ENCODE results near the gene ZBTB22. TPM values are rescaled to one million over a fixed set of nuclear protein-coding genes. Genes with fewer than 3 reads are reported as not detected.

The ZBTB22 gene
- total RNA-seq, 1 experiment from 2014 or later = 11.7 TPM

GRCh38 chr6:33271468-33272274 lies 45.9 kb downstream of the ZBTB22 start, which contains the start of the genes RPS18 and VPS52:
Gene RPS18, plus strand, starts transcription at chr6:33272075. Its CDS starts 45 bp downstream, at chr6:33272120.
Gene VPS52, minus strand, starts transcription at chr6:33271876. Its CDS starts 201 bp downstream, at chr6:33271675.
- intact Hi-C loops (cut with micrococcal nuclease) = no loop called here
- TSS peak; percentile 85 for BruUV-seq (replicated peaks)
- Histone ChIP-seq H3K4me1 (ENCODE audit: control insufficient read depth in 1 of 2, insufficient read depth in 2 of 2, low read length in 2 of 2) (peaks cover 32 to 47% of the 10 kb centered on the region in 2 experiments), H3K27me3 (ENCODE audit: insufficient read depth, low read length) (no peaks in the 10 kb centered on the region), H3K79me2 (ENCODE audit: insufficient read depth, low read length) (peaks cover 63% of the 10 kb centered on the region), H3K36me3 (ENCODE audit: control insufficient read depth in 1 of 2, insufficient read depth in 2 of 2, low read length in 2 of 2) (peaks cover 32 to 61% of the 10 kb centered on the region in 2 experiments), H3K9me3 (ENCODE audit: control insufficient read depth in 1 of 2, insufficient read depth in 1 of 2, low read depth in 1 of 2, low read length in 2 of 2) (no peaks in the 10 kb centered on the region), H3K9me2 (ENCODE audit: insufficient read depth) (no peaks in the 10 kb centered on the region), H4K20me1 (ENCODE audit: insufficient read depth) (peaks cover 22% of the 10 kb centered on the region), H3K9ac (ENCODE audit: low read length) (peak within 1 kb of the TSS; percentile 98), H2AFZ (ENCODE audit: low read depth, low read length, poor library complexity, severe bottlenecking) (peak within 1 kb of the TSS; percentile 85), H3K4me2 (ENCODE audit: low read length) (peak within 1 kb of the TSS; percentile 86), H3K4me3 (replicated peaks in 1 of 2; ENCODE audit: low read depth in 1 of 2, low read length in 2 of 2) (peak within 1 kb of the TSS; percentile 75 to 99), H3K27ac (ENCODE audit: low read depth, low read length) (peak within 1 kb of the TSS; percentile 82)
- ChIA-PET CTCF (interaction anchor here (0.8 to 1.3 kb wide), 4 partner anchors 11 to 24 kb away, joined by 3 to 5 read pairs (median 4); no protein-coding TSS in a partner anchor), POLR2A (interaction anchor here (0.6 to 2.2 kb wide), 15 partner anchors 11 to 302 kb away, joined by 3 to 24 read pairs (median 4); partner anchors contain the start of genes PFDN6, RGL2, RXRB and SLC39A7), RAD21 (ENCODE audit: low non-redundant PET in 1 of 2, low total read pairs in 2 of 2, uncharacterized antibody in 2 of 2, unreplicated experiment in 2 of 2) (no interaction called here)
- peak; percentile 76 for ATAC-seq
- DNase-seq (ENCODE audit: low read depth, low spot score) = peak; percentile 99
- TF ChIP-seq CBX3 (IDR thresholded peaks at IDR 0.05; ENCODE audit: low read depth) (no peak), FOSL1 (IDR thresholded peaks at IDR 0.05; ENCODE audit: low read depth) (no peak), ZNF274 (IDR thresholded peaks at IDR 0.05; ENCODE audit: low read depth, low read length) (no peak), SP1 (IDR thresholded peaks at IDR 0.05; ENCODE audit: low read depth) (no peak), ZFX (IDR thresholded peaks at IDR 0.05) (peak; percentile 85), EGR1 (IDR thresholded peaks at IDR 0.05; ENCODE audit: low read depth) (no peak), ATF3 (IDR thresholded peaks at IDR 0.05) (no peak), MAX (IDR thresholded peaks at IDR 0.05) (no peak), CTCF (IDR thresholded peaks at IDR 0.05 in 2 of 3, conservative IDR thresholded peaks at IDR 0.05 in 1 of 3; ENCODE audit: borderline replicate concordance in 1 of 3, insufficient read depth in 1 of 3, low read depth in 2 of 3, low read length in 2 of 3) (no peak), SIN3A (IDR thresholded peaks at IDR 0.05; ENCODE audit: low read depth) (no peak), TCF7L2 (IDR thresholded peaks at IDR 0.05; ENCODE audit: borderline replicate concordance, extremely low read depth, insufficient read depth, insufficient read length) (no peak), REST (IDR thresholded peaks at IDR 0.05; ENCODE audit: low read depth) (no peak), RAD21 (IDR thresholded peaks at IDR 0.05; ENCODE audit: low read depth) (no peak), ZBTB33 (IDR thresholded peaks at IDR 0.05; ENCODE audit: extremely low read depth, insufficient replicate concordance, low read length) (peak; percentile 60), CEBPB (IDR thresholded peaks at IDR 0.05; ENCODE audit: low read depth) (no peak), EZH2 (IDR thresholded peaks at IDR 0.05) (no peak), ELF1 (IDR thresholded peaks at IDR 0.05; ENCODE audit: borderline replicate concordance, low read depth) (no peak), YY1 (IDR thresholded peaks at IDR 0.05; ENCODE audit: extremely low read depth, insufficient replicate concordance, low read depth, low read length) (peak; percentile 91), SRF (IDR thresholded peaks at IDR 0.05; ENCODE audit: low read depth) (no peak)
